GM18505 (cell line): ENCODE results near the gene MAPK6.

Experiments used
- ATAC-seq: cut with Tn5 transposase; IDR thresholded peaks from one replicate; pipeline ENCODE4 v1.9.1; 2021; ENCODE audit not compliant: unreplicated experiment
- POLR2A ChIP-seq: IDR thresholded peaks from 4 replicates; pipeline ENCODE4 v1.6.1; 2011; ENCODE audit warnings: borderline replicate concordance; ENCODE audit not compliant: insufficient read depth, insufficient read length; ENCODE audit errors: extremely low read depth

The MAPK6 gene

DNA sequence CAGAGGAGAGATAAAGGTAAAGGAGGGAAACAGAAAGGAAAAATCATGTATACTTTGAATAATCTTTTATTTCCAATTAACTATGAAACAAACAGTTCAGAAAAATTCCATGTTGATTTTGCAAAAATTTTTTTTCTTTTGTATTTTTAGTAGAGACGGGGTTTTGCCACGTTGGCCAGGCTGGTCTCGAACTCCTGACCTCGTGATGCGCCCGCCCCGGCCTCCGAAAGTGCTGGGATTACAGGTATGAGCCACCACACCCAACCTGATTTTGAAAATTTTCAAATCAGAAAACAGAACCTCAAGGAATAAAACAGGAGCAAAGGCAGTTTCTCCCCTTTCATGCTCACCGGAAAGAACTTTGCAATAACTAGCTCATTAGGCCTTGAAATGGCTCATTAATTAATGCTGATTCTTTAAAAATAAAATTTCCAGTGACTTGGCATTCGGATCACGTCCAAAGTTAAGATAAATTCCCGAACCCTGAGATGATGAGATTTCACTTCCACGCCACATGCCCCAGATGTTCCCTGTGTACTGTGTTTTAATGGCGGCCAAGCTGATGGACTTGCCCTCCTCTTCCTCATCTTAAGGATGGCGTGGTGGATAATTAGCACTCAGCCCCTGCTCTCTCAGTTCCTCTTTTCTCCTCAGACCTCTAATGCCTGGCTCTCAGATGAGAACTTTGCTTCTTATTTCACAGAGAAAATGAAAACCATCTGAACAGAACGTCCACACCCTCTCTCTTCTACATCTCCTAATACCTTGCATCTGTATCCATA, 82.7 kb downstream of the MAPK6 start:
- no peak for ATAC-seq
- TF ChIP-seq POLR2A, result no peak

DNA sequence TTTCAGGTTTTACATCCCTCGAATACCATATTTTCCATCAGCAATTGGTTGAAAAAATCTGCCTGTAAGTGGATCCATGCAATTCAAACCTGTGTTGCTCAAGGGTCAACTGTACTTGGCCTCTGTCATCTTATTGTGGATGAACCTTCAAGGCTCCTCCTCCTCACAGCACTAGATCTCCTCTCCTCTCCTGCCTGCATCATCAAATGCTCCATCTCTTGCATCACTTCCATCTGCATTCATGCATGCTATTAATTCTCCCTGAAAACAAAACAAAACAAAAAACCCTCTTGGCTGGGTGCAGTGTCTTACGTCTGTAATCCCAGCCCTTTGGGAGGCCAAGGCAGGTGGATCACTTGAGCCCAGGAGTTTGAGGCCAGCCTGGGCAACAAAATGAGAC, 83.4 kb downstream of the MAPK6 start:
- ATAC-seq, result no peak
- TF ChIP-seq POLR2A, result no peak

DNA sequence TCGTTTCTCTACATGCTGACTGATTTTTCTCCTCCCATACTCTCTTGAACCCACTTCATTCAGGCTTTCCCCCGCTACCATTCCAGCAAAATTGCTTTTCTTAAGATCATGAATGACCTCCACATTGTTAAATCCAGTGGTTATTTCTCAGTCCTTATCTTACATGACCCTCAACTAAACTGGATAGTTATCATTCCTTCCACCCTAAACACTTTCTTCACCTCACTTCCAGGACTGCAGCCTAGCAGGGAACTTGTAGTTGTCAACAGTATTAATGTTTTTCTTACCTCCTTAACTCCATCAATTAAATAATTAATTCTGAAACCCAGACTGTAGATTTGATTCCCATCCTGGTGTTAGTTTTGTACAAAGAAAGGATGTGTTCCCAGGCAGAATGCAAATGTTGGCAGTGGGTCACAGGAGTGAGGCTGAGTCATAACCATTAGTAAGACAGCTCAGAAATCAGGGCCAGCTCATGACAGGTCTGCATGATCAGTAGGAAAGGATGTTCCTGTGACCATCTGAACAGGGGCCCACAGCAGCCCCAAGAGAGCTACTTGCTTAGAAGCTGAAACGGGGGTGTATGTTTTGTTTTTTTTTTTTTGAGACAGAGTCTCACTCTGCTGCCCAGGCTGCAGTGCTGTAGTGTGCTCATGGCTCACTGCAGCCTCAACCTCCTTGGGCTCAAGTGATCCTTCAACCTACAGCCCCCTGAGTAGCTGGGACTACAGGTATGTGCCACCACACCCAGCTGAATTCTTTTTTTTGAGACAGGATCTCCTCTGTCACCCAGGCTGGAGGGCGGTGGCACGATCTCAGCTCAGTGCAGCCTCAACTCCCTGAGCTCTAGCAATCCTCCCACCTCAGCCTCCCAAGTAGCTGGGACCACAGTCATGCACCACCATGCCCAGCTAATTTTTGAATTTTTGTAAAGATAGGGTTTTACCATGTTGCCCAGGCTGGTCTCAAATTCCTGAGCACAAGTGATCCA, 84.5 kb downstream of the MAPK6 start:
- no peak for ATAC-seq
- no peak for TF ChIP-seq POLR2A

DNA sequence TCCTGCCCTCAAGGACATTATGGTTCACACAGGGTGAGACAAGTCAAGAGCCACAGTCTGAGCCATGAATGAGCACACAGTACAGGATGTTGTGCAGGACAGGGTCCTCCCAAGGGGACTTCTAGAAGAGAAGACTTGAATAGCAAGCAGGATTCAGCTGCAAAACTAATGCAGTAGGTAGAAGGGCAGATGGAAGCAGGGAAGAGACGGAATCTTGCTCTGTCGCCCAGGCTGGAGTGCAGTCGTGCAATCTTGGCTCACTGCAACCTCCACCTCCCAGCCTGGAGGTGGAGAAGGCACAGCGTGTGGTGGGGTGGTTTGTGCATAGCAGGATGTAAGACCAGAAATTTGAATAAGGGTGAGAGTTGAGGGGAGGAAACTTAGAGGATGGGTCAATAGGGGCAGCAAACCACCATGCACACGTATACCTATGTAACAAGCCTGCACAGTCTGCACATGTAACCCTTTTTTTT, 85.5 kb downstream of the MAPK6 start:
- ATAC-seq, result peak; percentile 31
- peak; percentile 47 for TF ChIP-seq POLR2A

DNA sequence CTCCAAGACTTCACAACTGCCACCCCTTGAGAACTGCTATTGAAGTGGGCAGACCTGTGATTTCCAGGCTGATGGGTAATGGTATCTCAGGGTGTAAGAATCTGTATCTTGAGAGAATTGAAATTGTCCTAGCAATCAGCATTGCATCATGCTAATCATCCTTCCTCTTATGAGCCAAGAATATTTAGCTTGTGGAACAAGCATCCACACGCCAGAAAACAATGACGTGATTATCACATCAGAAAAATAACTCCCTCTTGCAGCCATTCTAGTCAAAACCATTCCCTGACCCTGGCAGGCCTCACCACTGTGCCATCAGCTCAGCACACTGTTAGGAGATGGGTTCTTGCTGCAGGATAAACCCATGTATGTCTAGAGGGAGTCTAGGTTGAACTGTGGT, 86.8 kb downstream of the MAPK6 start:
- no peak for ATAC-seq
- no peak for TF ChIP-seq POLR2A

DNA sequence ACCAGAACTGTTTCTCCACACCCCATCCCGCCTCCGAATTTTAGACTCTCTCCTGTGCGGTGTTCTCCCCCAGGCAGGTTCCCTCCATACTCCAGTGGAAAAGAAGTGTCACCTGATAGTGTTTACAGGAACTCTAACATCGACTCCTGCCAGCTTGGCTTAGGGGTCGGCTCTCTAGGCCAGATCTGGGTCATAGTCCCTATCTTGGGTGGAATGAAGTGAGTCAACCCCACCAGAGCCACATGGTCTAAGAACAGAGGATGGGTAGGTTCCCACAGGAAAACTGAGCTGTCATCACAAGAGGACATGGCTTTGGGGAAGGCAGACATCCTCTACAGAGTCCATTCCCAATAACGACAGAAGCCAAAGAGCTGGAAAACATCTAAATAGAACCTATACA, 87.6 kb downstream of the MAPK6 start:
- no peak for ATAC-seq
- TF ChIP-seq POLR2A, result no peak

DNA sequence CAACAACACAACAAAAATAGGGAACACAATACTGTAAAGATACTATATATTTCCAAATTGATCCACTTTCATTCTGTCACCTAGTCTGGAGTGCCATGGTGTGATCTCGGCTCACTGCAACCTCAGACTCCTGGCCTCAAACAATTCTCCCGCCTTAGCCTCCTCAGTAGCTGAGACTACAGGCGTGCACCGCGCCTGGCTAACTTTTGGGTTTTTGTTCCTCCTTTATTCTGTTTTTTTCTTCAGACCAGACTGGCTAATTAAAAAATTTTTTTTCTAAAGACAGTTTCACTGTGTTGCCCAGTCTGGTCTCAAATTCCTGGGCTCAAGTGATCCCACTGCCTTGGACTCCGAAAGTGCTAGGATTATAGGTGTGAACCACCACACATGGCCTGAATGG, 88.2 kb downstream of the MAPK6 start:
- TF ChIP-seq POLR2A, result no peak
- ATAC-seq, result no peak

DNA sequence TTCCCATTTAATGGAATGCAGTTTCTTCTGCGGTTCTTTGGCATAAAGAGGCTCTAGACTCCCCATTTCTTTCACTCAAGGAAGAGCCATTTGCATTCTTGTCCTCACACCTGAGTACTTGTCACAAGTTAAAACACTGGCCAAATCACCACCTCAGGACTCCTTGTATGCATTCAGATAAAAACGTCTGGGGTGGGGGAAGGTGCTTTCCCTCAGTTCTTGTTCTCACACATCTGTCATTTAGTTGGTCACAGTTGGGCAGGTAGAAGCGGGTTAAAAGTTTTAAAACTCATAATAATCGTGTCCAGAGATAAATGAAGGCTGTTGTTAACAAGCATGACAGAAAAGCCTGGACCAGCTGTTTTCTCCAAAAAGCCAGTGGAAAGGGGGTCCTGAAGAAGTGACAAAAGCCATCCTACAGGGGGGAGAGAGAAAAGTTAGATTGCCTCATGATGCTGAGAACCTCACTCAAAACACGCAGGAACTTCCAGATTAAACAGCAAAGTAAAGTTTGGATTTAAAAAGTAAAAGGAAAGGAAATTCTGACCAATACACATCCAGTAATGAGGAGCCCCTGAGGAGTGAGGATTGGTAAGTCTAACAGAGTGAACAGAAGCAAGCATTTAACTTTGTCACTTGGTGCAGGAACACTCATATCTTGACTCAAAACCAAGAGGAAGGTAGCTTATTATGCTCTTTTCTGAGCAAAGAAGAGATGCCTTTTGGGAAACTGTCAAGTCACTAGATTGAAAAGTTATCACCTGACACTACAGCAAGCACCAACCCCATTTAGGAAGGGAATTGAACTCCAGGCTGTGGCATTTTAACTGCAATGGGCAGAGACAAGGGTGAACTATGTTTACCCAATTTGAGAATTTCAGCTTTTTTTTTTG, 90.8 kb downstream of the MAPK6 start:
- ATAC-seq, result peak; percentile 38
- TF ChIP-seq POLR2A, result no peak

DNA sequence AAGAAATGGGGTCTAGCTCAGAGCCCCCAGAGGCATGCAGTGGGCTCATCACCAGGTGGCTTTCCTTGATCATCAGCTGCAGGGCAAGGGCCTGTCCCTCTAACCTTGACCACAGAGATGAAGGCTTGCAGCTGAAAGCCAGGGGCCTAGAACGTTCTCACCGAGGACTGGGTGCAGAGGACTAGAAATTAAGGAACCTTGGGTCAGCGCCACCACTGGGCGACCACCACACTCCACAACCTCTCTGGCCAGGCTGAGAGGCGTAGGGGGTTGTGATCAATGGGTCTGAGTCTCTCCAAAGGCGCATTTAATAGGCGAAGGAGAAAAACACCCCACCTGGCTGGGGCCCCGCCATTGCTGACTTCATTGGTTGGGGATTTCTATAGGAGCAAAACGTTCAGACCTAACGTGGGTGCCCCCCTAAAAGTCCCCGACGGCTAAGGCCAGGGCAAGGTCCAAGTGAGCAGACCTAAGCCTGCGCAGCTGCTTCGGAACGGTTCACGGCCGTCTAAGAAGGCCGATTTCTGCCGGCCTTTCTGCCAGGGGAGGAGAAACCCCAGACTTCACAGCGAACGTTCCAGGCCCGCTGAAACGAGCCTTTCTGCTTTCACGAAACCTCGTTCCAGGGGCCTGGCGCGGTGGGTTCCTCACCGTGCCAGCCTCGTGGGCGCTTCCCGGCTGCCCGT, 92.6 kb downstream of the MAPK6 start:
- TF ChIP-seq POLR2A, result no peak
- ATAC-seq, result no peak

DNA sequence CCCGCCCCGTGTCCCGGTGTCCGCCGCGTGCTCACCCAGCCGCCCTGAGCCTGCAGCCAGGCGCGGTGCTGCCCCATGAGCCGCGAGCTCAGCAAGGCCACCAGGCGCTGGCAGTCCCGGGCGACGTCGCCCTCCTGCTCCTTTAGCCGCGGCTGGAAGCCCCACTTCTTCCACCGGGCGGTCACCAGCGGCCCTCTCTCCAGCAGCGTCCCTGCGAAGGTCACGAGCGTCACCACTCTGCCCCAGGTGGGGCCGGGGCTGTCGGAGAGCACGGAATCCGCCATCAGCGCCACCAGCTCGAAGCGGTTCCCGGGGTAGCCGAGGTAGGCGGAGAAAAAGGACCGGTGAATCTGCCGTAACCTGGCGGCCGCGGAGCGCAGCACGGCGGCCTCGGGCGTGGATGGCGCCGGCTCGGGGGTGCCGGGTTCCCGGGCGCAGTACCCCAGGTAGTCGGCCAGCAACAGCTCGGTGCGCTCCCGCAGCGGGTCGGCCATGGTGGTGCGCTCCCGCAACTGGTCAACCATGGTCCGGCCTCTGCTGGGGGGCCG, 93.3 kb downstream of the MAPK6 start:
- ATAC-seq, result no peak
- TF ChIP-seq POLR2A, result no peak

DNA sequence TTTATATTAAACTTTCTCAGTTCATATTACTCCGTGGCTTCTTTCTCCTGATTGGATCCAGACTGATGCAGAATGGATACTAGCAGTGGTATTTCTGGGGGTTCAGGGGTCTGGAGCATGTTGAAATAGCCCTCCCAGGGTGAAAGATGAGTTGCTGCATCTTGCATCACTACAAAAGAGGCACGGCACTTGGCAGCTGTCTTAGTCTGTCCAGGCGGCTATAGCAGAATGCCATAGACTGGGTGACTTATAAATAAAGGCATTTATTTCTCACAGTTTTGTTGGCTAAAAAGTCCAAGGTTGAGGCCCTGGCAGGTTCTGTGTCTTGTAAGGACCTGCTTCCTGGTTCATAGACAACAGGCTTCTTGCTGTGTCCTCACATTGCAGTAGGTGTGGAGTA, 94.2 kb downstream of the MAPK6 start:
- ATAC-seq, result no peak
- no peak for TF ChIP-seq POLR2A

DNA sequence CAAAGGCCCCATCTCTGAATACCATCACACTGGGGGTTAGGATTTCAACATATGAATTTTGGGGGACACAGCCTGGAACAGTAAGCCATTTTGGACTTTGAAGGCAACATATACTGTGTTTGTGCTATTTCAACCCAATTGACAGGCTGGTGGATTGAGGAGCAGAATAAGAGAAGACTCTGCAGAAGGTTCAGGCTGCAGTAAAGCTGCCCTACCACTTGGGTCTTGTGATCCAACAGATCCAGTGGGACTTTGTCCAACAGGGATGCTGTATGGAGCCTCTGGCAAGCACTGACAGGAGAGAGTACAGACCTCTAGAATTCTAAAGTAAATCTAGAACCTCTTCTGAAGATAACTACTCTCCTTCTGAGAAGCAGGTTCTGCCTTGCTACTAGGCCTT, 94.7 kb downstream of the MAPK6 start:
- TF ChIP-seq POLR2A, result no peak
- ATAC-seq, result no peak

DNA sequence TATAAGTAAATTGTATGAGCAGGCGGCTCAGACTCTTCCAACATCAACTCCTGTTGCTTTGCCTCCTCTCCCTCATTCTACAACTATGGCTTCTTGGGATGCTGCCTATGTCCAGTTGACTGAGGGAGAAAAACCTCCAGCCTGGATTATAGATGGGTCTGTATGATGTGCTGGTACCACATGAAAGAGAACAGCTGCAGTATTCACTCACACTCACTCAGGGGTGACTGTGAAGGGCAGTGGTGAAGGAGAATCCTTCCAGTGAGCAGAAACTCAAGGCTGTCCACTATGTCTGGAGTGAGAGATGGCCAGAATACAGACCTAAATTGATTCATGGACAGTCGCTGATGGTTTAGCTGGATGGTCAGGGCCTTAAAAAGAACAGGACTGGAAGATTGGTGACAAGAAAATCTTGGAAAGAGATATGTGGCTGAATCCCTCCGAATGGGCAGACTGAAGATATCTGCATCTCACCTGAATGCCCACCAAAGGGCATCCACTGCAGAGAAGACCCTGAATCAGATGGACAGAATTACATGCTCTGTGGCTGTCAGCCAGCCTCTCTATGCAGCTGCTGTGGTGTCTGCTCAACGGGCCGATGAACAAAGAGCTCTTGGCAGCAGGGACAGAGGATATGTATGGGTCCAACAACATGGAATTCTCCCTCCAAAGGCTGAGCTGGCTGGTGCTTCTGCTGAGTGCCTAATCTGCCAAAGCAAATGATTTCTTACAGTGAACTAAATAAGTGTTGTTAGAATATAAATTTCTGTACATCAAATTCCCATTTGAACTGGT, 95.4 kb downstream of the MAPK6 start:
- no peak for ATAC-seq
- no peak for TF ChIP-seq POLR2A
